HG03457 (cell line): ENCODE results near the gene AMDHD2.
"Not testable (repeated sequence)": the region's sequence is repeated elsewhere in the genome, so short reads cannot be mapped to it uniquely, and the experiment has no call there.

ENCODE experiments used
- ATAC-seq: cut with Tn5 transposase; IDR thresholded peaks from one replicate; pipeline ENCODE4 v1.9.1; 2021; ENCODE audit warnings: moderate number of reproducible peaks; ENCODE audit not compliant: unreplicated experiment

Gene AMDHD2

GRCh38 chr16:2531696-2532493 is 11.7 kb downstream of the AMDHD2 start:
- peak; percentile 70 for ATAC-seq

- no peak for ATAC-seq
Measured at GRCh38 chr16:2532494-2533141, 12.4 kb downstream of the AMDHD2 start.

DNA sequence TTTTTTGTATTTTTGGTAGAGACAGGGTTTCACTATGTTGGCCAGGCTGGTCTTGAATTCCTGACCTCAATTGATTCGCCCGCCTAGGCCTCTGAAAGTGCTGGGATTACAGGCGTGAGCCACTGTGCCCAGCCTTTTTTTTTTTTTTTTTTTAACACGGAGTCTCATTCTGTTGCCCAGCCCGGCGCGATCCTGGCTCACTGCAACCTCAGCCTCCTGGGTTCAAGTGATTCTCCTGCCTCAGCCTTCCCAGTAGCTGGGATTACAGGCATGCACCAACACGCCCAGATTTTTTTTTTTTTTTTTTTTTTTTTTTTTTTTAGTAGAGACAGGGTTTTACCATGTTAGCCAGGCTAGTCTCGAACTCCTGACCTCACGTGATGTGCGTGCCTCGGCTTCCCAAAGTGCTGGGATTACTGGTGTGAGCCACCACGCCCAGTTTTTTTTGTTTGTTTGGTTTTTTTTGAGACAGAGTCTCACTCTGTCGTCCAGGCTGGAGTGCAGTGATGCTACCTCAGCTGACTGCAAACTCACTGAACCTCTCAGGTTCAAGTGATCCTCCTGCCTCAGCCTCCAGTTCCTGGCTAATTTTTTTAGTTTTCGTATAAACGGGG is 13.1 kb downstream of the AMDHD2 start:
- ATAC-seq = not testable (repeated sequence)

GRCh38 chr16:2533912-2534311 is 13.7 kb downstream of the AMDHD2 start:
- ATAC-seq = no peak

DNA sequence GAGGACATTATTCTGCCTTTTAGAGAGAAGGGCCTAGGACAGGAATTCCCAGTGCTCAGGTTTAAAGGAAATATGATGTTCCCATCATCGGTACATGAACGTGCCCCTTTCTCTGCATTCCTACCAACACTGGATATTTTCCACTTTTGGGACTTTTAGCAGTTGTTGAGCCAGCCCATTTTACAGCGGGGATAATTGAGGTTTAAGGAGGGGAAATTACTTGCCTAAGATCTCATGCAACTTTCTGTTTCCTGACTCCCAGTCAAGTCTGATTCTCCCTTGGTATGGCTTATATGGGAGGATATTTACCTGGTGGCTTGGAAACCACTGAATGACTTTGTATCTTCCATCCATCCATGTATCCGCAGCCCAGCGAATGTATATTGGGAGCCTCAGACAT is 14.2 kb downstream of the AMDHD2 start:
- ATAC-seq = not testable (repeated sequence)

DNA sequence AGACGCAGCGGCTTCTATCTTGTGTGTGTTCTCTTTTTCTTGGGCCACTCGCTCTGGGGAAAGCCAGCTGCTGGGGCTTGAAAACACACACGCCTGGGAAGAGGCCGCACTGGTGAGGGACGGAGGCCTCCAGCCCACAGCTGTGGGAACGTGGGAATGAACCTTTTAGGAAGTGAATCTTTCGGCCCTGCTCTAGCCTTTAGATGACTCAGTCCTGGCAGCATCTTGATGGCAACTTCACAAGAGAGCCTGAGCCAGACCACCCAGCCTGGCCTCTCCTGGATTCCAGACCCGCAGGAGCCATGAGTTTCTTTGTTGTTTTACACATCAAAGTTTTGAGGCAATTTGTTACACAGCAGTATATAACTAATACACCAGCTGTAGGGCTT is 15.4 kb downstream of the AMDHD2 start:
- ATAC-seq = no peak

GRCh38 chr16:2537451-2538379 is 17.5 kb downstream of the AMDHD2 start, which contains the start of gene PDPK1:
PDPK1 (plus strand) TSS chr16:2538021; CDS start chr16:2538113, 92 bp downstream.
- ATAC-seq = peak; percentile 48

DNA sequence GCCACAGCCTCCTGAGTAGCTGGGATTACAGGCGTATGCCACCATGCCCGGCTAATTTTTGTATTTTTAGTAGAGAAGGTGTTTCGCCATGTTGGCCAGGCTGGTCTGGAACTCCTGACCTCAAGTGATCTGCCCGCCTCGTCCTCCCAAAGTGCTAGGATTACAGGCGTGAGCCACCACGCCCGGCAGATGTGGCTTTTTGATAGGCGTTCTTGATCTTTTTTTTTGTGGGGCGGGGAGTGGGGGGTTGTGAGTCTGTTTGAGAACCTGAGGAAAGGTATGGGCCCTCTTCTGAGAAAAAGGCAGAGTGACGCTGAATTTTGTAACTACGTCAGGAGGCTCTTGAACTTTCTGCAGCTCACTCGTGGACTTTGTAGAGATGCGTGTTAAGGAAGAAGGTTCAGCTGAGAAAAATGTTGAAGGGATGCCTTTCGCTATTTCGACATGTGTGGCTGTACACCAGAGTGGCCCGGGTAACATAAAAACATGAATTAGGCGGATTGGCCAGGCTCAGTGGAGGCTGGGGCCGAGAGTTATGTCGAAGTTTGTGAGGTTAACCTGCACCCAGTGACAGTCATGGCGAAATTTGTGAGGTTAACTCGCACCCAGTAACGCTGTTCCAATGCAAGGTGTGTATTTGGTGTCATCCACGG is 19.1 kb downstream of the AMDHD2 start:
- not testable (repeated sequence) for ATAC-seq

DNA sequence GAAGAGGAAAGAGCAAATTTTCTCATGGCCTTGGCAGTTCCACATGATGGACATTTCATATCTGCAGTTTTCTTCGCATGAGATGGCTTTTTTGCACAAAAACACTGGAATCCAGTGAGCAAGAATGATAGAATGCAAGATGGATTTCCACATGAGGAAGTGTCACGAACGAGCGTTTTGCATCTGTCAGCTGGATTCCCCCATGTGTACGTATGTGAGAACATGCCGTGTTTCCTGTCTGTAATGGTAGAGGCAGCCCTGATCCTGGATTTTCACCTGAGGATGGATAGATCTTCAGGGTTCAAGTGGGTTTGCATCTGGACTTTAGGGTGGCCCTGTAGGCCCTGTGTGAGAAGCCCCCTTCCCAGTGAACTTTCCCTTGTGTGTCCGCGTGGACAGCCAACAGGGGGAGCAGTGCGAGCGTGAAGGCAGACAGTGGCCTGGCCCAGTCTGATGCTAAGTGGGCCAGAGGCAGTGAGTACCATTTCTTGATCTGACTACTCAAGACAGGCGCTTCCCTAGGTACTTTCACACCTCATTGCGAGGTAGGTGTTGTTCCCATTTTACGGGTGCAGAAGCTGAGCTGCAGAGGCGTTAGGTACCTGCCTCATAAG is 19.8 kb downstream of the AMDHD2 start:
- not testable (repeated sequence) for ATAC-seq

- not testable (repeated sequence) for ATAC-seq
Measured at GRCh38 chr16:2540912-2541311, 20.7 kb downstream of the AMDHD2 start.

DNA sequence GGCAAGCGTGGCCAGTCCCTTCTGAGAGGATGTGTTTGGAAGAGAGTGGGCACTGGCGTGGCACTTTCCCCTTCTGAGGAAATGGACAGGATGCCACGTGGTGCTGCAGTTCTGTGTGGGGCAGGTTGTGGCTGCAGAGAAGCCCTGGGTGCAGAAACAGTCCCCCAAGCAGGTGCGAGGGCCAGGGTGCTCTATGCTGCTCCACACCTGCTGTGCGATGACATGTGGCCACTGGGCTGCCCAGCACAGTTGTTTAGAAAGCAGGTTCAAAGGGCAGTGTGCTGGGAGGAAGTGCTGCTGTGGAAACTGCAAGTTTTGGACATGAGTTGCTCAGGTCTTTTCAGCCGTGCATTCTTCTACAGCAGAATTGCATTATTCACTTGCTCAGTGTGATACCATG is 21.2 kb downstream of the AMDHD2 start:
- ATAC-seq = not testable (repeated sequence)

DNA sequence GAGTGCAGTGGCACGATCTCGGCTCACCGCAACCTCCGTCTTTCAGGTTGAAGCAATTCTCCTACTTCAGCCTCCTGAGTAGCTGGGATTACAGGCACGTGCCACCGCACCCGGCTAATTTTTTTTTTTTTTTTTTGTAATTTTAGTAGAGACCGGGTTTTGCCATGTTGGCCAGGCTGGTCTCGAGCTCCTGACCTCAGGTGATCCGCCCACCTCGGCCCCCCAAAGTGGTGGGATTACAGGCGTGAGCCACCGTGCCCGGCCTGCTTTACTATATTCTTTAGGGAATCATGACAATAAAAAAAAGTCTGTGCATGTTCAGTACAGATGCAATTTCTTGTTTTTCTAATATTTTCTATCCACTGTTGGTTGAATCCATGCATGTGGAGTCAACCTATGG is 23.6 kb downstream of the AMDHD2 start:
- not testable (repeated sequence) for ATAC-seq

GRCh38 chr16:2550283-2550878 is 30.2 kb downstream of the AMDHD2 start:
- not testable (repeated sequence) for ATAC-seq

DNA sequence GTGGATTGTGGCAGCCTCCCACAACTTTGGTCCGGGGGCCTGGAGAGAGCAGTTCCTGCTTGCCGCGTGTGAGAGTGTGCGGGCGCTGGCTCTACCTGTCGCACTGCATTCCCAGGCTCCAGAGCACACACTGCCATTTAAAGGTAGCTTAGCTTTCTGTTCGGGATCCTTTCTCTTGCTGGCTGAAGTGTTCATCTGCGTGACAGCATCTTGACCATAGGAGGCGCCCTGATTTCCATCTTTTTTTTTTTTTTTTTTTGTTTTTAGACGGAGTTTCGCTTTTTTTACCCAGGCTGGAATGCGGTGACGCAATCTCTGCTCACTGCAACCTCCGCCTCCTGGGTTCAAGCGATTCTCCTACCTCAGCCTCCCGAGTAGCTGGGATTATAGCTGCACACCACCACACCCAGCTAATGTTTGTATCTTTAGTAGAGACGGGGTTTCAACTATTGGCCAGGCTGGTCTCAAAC is 31.3 kb downstream of the AMDHD2 start:
- ATAC-seq = not testable (repeated sequence)

DNA sequence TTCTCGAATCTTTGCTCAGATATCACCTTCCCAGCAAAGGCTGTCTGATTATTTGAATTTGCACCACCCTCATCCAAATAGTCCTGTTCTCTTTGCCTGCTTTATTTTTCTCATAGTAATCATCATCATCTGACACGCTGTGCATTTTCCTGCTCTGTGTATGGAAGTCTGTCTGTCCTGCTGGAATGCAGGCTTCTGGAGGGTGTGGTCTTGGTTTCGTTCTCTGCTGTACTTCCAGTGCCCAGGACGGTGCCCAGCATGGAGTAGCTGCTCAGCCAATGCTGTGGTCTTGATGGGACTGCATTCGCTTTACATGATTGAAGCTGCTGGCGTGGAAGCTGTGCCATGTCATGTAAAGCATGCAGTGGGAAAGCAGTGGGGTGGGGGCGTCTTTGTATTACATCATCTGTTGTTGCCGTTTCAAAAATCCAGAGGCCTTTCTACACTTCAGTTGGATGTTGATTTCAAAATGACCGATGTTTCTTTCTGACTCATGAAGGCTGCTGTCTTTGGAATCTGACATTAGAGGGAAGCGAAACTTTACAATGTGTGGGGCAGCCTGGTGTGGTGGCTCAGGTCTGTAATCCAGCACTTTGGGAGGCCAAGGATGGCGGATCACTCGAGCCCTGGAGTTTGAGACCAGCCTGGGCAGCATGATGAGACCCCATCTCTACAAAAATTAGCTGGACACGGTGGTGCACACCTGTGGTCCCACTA is 34.7 kb downstream of the AMDHD2 start:
- not testable (repeated sequence) for ATAC-seq

GRCh38 chr16:2557150-2557549 is 37.0 kb downstream of the AMDHD2 start:
- not testable (repeated sequence) for ATAC-seq

DNA sequence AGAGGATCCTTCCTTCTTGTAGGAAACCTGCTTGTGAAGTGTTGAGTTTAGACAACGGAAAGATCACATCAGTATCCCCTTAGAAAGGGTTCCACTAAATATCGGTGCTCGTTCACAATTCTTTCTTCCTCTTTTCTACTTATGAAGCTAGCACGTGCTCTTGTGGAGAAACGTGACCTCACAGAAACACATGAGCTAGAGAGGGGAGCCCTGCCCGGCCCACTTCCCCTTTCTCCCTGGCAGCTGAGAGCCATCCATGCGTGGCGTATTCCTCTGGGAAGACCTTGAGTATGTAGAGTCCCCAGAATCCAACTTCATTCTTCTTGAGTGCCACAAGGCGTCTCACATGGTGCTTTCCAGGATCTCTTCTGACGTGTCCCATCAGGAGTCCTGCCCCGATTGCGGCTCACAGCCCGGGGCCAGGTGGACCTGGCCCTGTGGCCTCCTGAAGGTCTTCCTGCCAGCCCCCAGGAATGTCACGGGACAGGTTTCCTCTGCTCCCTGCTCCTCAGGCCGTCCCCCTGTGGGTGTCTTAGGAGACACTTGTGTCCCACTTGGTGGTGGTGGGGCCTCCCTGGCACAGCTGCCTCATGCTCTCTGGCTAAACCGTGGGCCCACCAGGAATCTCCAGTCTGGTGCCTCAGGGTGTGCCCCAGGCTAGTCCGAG is 40.1 kb downstream of the AMDHD2 start:
- ATAC-seq = not testable (repeated sequence)

DNA sequence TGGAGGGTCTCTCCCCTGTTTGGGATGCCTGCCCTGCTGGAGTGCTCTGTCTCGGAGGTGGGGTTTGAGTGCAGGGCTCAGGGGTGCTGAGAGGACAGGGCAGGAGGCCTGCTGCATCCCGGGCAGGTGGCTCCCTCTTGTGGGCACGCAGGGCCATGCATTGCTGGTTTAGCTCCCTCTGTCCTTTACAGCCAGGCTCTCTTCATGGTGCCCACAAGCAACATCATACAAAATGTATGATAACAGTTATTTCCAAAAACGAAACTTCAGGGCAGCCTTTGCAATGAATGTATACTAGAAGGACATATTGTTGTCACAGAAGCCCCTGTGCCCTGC is 40.6 kb downstream of the AMDHD2 start:
- ATAC-seq = not testable (repeated sequence)
